NCI-H128 (cell line): ENCODE results near the gene BTNL9.
"Not testable (repeated sequence)": the region's sequence is repeated elsewhere in the genome, so short reads cannot be mapped to it uniquely, and the experiment has no call there.

ENCODE experiments used
- DNase-seq: peaks from one replicate; lab custom pipeline; 2025; ENCODE audit not compliant: unreplicated experiment; lab: John Stamatoyannopoulos, UW

BTNL9 gene

DNA sequence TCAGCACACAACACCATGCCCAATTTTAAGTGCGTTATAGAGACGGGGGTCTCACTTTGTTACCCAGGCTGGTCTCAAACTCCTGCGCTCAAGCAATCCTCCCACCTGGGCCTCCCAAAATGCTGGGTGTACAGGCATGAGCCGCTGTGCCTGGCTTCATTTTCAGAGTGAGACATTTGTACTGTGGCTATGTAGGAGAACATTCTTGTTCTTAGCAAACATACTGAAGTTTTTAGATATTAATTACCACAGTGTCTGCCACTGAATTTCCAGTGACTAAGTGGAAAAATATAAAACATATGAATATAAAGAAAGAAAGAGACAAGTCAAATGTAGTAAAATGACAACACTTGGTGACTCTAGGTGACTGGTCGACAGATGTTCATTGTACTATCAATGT is 20.9 kb downstream of the BTNL9 start:
- no peak for DNase-seq

DNA sequence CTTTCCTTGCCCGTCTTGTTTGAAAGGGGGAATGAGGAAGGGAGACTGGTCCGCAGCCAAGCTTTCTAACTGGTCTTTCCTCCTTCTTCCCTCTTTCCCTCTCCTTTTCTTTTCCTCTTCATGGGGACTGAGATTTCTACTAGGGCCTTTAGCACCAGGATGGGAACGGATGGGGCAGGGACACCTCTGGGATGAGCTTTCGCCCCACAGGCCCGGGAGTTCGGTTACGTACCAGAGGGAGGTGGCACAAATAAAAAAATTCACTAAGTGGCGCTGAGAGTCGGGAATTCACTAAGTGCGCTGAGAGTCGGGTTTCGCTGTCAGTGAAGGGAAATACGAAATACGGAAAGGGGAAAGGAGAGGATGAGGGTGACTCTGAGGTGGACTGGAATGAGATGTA is 21.6 kb downstream of the BTNL9 start:
- DNase-seq = no peak

DNA sequence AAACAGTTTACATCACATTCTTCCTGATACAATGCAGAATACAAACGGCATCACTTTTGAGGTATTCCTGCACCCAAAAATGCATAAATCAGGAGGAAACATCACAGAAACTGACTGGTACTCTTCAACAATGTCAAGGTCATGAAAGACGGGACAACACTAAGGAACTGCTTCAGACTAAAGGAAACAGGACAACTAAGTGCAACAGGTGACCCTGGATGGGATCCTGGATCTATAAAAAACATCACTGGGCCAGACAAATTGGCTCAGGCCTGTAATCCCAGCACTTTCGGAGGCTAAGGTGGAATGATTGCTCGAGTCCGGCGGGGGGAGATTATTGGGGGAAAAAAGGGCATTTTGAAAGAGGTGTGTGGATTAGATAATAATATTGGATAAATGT is 22.6 kb downstream of the BTNL9 start:
- DNase-seq = no peak

DNA sequence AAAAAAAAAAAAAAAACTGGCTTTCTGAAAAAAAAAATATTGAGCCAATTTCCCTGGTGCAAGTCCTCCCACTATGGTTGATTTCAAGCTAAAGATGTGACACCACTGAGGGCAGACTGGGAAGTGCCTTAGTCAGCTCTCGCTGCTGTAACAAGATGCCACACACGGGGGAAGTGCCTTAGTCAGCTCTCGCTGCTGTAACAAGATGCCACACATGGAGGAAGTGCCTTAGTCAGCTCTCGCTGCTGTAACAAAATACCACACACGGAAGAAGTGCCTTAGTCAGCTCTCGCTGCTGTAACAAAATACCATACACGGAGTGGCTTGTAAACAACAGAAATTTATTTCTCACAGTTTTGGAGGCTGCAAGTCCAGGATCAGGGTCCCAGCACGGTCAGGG is 23.4 kb downstream of the BTNL9 start:
- DNase-seq = no peak

DNA sequence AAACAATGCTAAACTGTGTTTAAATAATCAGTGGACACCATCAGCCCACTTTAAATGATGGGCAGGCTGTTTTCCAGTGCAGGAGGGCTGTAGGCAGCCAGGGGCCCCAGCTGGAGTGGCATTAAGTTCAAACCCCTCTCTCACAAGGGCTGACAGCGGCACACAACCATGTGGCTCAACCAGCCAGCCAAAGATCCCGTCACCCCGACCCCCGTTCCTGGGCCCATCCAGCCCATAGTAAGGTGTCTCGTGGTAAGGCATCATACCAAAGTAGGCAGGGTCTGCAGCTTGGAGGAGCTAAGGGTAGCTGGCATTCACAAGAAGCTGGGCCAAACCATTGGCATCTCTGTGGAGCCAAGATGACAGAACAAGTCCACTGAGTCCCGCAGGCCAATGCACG is 24.9 kb downstream of the BTNL9 start:
- DNase-seq = no peak

DNA sequence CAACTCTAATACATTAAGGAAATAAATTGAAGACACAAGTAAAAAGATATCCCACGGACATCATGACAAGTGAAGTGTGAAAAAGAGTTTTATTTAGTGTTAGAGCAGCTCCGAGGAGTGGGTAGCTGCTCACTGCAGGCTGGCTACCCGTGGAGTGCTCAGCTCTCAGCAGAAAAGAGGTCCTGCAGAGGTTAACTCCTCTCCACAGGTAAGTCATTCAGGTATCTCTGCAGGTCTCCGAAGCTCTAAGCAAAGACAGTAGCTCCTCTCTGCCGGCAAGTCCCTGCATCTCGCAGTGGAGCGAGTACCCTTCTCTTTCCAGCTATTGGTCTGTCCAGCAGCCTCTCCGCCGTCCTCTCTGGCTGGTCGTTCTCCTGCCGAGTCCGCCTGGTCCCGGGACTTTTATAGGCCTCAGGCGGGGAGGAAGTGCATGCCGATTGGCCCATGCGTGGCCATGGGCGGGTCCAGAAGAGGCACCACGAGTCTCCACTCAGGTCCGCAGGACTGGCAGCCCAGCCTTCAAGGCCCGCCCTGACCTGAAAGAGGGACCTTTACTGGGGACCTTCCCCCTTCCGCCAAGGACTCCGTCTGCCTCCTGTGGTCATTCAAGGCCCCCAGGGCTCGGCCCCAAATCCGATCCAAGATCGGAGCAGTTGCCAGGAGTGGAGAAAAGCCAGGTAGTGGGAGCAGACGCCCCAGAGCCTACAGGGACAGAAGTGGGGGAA is 29.9 kb downstream of the BTNL9 start:
- no peak for DNase-seq

DNA sequence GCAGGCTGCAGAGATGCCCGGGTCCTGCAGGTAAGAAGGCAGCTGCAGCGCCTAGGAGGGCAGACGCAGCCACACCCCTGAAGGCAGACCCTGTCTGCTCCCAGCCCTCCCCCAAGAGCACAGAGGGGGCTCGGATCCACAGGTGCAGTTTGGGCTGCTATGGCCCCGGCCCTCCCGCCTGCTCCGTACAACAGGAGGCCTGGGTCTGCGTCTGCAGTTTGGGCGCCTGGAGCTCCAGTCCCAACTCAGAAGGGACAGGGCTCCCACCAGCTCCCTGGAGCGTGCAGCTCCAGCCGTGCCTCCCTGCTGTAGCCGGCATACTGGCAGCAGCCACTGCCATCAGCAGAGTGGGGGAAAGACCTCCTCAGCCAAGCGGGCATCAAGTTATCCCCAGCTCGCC is 30.5 kb downstream of the BTNL9 start:
- DNase-seq = no peak

DNA sequence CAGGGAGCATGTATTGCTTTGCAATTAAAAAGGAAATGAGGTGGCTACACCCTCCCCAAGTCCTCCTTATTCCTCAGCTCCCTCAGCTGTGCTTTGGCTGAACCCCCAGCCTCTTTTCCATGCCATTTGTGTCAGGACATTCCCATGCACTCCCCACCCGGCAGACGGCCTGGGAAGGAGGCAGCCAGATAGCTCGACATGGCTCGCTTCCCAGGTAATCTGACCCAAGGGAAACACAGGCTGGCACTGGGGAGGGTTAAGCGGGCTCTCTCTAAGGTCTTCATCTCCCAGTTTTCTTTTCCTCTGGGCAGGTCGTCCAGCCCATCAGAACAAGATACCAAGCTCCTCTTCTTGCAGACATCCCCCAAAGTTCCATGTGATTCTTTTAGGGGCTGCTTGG is 31.2 kb downstream of the BTNL9 start:
- no peak for DNase-seq

DNA sequence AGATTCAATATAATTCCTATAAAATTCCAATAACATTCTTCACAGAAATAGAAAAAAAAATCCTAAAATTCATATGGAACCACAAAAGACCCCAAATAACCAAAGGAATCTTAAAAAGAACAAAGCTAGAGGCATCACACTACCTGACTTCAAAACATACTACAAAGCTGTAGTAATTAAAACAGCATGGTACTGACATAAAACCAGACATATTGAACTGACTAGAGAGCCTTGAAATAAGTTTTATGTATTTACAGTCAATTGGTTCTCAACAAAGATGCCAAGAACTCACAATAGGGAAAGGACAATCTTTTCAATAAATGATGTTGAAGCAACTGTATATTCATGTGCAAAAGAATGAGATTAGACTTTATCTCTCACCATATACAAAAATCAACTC is 36.9 kb downstream of the BTNL9 start:
- no peak for DNase-seq

DNA sequence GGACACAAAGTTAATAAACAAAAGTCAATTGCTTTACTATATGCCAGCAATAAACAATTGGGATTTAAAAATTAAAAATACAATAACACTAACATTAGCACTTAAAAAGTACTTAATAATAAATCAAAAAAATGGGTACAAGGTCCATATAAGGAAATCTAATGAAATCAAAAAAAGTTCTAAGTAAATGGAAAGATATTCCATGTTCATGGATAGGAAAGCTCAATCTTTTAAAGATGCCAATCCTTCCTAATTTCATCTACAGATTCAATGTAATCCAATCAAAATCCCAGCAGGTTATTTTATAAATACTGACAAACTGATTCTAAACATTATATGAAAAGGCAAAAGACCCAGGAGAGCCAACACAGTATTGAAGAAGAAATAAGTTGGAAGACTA is 41.9 kb downstream of the BTNL9 start:
- DNase-seq = no peak

DNA sequence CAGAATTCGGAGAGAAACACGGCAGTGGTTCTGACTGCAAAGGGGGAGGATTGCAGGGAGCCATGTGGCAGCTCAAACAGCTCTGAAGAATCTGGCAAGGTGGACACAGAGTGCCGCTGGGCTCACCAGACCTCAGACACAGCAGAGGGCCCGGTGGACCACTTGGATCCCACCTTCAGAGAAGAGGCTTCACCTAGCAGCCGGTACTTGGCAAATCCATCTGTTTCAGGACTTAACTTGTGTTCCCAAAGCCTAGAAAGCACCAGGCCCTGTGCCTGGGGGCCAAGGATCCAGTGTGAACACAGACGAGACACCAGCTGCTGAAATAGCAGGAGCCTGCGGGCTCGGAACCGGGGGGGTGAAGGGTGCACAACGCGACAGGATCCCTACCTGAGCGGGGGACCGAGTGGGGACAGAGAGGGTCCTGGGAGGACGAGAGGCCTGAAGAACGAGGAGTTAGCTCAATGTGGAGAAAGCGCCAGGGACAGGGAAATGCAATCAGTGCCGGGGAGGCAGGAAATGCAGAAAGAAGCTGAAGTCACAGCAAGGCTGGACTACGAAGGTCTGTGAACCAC is 44.6 kb downstream of the BTNL9 start:
- no peak for DNase-seq

DNA sequence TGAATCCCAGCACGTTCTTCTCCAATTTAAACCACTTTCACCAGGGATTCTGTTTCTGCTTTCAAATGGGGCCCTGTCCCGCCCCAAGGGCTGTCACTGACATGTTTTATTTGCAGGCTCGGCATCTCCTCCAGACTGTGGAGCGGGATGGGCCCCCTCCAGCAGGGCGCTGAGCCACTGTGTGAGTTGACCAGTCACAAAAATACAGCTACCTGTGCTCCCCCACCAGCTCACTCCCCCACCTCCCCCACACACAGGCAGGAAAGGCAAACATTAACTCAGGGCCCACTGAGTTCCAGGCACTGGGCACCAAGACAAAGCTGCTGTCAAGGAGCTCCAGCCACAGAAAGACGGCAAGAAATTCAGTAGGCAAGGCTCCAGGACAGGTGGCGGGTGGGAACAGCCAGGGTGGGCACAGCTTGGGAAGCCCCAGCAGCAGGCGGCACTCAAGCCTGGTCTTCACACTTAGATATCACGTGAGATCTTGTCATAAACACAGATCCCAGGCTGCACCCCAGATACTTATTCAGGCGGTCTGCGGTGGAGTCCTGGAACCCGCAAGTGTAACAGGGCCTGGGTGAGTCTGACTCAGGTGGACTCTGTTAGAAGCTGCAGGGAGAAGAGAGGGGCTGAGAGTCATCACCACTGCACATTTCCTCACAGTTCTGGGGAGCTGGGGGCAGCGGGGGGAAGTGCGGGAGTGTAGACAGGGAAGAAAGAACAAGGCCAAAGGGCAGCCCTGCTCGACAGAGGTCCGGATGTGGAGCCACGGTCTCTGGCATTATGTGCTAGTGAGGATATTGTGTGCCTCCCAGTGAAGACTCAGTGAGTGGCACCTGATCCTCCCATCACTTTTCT is 46.2 kb downstream of the BTNL9 start:
- no peak for DNase-seq

DNA sequence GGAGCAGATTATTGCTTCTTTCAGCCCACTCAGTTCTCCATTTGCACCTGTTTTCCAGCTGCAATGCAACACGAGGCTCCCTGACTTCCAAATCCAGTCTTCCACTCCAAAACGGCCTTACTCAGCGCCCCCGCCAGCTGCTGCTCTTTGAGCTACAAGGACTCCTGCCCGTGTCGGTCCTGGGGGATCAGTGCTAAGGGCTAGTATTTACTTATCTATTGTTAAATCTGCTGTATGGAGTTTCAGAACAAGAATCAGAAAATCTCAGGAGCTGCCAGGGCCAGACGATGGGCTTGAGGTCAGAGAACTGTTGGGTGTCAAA is 46.8 kb downstream of the BTNL9 start:
- DNase-seq = no peak

DNA sequence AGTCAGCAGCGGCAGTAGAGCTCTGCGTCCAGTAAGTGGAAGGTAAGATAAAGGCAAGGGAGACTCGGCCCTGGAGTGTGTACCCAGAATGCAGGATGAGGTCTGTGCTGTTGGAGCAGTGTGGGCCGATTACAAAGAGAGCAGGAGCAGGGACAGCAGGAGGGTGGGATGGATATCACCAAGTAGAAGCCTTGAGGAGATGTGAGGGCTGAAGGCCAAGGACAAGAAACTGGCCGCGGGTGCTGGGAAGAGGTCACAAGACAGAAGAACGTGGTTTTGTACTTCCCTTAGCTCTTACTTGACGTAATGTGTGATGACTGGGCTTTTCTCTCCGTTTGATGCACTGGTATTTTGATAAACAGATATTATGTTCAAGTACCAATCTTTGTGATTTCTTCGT is 47.2 kb downstream of the BTNL9 start:
- DNase-seq = no peak

DNA sequence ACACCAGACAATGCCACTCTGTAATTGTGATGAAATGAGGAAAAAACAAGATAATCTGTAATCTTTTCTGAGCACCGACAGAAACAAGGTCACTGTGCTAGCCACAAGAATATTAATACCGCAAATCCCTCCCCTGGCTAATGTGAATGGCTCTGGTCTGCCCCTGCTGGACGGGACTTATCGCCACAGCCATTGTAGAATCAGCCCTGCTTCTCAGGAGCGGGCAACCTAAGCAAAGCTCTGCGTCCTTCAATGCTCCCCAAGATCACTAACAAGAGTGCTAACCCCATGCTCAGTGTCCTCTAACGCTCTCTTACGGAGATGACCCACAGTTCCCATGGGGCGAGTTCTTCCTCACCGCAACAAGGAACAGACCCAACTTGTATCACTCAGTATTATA is 48.2 kb downstream of the BTNL9 start:
- no peak for DNase-seq

DNA sequence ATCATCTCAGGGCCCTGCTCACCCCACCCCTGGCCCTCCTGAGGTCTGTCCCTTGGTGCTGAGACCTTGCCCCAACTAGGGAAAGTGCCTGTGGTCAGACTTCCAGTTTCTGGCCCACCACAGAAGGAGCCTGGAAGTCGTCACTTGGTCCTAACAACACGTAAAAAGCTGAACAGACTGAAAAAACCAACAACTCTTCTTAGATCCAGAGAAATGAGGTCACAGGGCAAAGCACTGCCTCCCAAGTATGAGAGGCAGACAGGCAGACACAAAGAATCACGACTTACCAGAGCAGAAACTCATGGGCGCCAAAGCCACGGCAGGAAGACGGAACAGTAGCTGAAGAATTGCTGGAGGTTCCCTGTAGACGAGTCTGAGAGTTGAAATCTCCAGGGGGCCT is 52.4 kb downstream of the BTNL9 start:
- no peak for DNase-seq

DNA sequence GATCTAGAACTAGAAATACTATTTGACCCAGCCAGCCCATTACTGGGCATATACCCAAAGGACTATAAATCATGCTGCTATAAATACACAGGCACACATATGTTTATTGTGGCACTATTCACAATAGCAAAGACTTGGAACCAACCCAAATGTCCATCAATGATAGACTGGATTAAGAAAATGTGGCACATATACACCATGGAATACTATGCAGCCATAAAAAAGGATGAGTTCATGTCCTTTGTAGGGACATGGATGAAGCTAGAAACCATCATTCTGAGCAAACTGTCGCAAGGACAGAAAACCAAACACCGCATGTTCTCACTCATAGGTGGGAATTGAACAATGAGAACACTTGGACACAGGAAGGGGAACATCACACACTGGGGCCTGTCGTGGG is 55.1 kb downstream of the BTNL9 start:
- not testable (repeated sequence) for DNase-seq

DNA sequence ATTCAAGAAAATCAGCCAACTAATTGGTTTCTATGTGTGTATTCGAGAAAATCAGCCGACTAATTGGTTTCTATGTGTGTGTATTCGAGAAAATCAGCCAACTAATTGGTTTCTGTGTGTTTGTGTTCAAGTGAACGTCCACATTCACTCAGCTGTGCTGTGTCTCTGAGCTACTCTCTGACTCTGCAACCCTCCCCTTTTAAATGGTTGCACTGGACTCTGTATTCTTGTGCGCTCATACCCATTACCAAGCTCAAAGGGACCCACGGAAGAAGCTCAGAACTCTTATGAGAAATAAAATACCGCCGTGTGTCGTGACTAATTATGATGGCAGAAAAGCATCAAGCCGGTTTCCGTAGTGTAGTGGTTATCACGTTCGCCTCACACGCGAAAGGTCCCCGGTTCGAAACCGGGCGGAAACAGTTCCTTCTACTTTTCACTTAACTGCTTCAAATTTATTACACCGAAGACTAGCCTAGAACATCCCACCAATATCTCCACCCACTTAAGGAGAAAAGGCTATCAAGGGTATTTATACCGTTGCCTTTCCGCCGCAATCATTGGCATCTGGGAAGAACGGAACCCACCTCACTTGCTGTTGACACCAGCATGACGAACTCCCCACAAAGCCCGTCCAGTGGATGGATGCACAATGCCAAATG is 56.8 kb downstream of the BTNL9 start:
- DNase-seq = not testable (repeated sequence)

DNA sequence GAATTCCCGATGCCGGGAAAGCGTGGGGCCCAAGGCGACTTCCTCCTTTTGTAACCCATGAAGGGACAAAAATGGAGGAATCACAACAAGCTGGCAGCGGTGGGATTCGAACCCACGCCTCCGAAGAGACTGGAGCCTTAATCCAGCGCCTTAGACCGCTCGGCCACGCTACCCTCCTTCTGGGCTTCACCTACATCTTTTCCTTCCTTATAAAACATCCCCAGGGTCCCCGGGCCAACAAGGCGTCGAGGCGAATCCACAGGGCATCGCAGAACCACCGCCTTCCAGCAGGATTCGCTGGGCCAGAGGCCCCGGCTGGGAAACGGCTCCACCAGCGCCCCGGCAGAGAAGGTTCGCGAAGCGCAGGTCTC is 57.3 kb downstream of the BTNL9 start:
- not testable (repeated sequence) for DNase-seq

DNA sequence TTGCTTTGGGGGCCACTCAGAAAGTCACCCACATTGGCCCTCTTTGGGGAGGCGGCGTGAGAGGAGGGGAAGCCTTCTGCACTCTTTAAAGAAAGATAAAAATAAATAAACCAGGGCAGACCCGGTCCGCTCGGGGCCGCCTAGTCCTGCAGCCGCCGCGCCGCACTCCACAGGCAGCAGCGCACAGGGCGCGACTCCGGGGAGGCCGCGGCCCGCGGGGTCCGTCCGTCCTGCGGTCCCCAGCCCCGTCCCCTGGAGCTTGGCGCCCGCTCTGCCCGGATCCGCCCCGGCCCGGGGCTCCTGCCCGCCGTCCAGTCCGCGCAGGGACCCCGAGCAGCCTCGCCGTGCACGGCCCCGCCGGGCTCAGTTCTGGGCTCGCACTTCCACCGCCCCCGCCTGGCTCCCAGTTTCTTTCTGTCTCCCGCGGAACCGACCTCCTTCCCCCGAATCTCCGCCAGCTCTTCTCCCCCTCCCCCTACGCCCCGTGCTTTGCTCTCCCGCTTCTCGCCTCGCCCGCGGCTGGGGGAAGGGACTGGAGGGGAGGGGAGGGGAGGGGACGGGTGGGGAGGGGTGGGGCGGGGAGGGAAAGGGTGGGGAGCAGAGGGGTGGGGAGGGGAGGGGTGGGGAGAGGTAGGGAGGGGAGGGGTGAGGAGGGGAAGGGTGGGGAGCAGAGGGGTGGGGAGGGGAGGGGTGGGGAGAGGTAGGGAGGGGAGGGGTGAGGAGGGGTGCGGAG is 57.9 kb downstream of the BTNL9 start:
- not testable (repeated sequence) for DNase-seq
